T follicular helper cell (primary cell): Measurements from ENCODE around the gene C2orf92.
A peak's percentile ranks its signal among the peaks of the same experiment; 100 is the strongest.

Experiments
- DNase-seq: peaks from one replicate; pipeline ENCODE4 v3.0.0-alpha.2; 2020; ENCODE audit warnings: low read depth

C2orf92 gene

DNA sequence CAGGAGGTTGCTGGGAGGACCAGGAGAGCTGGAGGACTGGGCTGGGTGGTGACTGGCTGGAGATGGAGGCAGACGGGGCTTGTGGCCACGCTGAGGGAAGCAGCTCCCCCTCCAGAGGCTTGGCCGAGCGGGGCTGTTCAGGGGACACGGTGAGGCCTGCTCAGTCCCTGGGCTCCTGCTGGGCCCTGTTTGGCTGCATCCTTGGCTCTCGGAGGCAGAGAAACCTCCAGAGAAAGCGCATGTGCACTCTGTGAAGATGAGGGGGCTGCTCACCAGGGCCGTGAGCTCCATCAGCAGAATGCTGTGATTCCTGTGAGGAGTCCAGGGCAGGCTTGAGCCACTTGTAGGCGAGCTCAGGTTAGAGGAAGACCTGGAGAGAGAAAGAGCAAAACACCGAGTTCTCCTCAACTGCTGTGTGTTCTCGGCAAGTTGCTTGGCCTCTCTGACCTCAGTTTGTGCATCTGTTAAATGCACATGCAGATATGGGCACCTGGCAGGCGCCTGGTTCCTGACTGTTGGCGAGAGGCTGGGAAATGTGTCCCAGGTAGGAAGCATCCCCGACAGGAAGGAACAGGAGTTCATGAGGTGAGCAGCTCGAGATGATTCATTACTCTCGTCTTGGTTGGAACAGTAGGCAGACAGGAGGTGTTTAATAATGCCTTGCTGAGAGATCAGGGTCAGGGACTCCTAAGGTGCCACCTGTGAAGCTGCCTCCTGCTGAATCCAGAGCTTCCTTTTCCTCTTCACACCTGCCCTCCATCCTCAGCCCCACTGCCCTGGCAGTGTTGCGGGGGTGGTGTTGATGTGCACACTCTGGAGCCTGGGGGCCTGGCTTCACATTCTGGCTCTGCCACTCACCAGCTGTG is 44.8 kb downstream of the C2orf92 start:
- DNase-seq: no peak

DNA sequence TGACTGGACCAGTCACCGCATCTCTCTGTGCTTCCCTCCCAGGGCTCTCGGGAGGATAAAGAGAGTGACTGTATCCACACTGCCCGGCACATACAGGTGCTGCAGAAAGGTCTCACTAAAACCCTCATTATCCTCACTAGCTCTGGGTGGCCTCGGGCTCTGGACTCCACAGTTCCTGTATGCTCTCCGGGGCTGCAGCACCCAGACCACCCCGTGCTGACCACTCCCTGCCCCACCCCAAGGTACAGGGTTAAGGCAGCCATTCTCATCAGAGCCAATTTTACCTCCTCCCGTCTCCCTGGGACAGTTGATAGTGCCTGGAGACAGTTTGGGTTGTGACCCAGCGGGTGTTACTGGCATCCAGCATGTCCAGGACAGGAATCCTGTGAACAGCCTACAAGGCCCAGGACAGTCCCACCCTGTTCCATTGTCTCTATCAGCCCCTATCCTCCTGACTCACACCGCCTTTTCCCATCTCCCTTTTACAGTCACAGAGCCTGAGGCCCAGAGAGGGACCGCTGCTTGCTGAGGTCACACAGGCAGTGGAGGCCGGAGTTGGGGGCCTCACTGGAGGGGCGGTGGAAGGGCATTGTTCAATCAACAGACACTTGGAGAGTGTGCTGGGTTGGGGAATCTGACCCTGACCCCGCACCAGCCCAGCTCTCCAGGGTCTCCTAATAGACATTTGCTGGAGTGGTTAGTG is 45.6 kb downstream of the C2orf92 start:
- no peak for DNase-seq

DNA sequence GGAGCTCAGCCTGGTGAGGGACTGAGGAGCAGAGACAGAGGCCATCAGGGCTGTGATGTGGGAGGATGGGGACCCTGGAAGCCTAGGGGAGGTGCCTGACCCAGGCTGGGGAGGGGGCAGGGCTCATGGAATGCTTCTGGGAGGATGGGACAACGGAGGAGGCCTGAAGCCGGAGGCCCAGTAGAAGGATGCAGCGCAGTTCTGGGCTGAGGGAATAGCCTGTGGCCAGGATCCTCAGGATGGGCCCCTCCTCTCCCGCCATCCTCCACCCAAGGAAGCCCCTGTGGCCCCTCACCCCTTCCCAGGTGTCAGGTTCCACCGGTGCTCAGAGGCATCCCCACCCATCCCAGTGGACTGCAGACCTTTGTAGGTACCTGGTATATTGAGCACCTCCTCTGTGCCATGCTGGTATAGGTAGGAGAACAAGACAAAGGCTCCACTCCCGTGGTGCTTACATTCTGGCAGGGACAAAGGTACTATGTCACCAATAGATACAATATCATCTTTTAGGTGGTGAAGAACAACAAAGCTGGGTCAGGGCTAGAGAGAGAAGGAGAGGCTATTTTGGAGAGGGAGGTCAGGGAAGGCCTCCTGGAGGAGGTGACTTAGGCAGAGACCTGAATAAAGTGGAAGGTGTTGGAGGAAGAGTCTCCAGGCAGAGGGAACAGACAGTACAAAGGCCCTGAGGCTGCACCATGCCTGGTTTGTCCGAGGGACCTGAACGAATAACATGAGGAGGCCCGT is 46.6 kb downstream of the C2orf92 start:
- DNase-seq: no peak

DNA sequence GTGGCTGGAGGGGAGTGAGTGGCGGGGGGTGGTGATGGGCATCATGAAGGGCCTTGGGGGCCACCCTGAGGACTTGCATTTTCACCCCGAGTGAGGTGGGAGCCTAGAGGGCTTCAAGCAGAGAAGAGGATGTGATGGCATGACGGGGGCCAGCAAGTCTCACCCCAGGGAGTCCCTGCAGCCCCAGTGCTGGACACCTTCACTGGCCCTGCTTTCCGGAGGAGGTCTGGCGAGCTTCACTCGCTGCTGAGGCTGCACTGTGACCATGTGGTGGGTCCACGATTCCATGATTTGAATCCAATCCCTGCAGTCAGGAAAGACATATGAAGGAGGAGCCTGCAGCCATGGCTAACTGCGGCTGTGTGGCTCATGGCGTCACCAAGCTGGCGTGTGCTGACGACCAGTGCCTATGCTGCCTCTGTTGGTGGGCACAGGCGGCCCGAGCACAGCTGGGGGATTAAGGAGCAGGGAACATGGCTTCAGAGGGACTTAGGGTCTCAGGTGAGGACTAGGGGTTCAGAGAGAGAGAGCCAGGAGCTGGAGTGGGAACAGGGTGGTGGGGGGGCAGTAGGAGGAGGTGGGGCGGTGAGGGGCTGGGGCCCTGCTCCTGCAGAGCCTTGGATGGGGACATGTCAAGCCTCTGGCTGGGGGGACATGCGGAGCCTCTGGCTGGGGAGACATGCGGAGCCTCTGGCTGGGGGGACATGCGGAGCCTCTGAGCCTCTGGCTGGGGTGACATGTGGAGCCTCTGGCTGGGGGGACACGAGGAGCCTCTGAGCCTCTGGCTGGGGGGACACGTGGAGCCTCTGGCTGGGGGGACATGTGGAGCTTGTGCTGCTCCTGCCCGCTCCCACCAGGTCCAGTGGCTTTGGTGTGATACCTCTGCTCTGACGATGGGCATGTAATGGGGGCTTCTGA is 47.4 kb downstream of the C2orf92 start:
- DNase-seq: no peak

DNA sequence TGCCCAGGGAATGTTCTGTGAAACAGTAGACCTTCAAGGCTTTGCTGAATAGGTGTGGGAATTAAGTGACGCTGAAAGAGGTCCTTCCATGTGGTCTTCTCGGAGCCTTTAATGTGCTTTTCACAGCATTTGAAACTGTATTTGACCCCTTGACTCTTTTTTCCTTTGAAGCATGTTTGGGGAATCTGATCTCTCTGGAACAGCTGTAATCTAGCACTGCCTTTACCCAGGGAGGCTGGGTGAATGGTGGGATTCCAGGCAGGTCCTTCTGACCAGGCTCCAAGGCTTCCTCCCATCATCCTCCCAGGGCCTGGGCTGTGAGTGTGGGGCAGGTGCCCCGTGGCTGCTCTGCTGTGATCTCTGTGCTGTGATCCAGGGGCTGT is 48.1 kb downstream of the C2orf92 start:
- DNase-seq: no peak

DNA sequence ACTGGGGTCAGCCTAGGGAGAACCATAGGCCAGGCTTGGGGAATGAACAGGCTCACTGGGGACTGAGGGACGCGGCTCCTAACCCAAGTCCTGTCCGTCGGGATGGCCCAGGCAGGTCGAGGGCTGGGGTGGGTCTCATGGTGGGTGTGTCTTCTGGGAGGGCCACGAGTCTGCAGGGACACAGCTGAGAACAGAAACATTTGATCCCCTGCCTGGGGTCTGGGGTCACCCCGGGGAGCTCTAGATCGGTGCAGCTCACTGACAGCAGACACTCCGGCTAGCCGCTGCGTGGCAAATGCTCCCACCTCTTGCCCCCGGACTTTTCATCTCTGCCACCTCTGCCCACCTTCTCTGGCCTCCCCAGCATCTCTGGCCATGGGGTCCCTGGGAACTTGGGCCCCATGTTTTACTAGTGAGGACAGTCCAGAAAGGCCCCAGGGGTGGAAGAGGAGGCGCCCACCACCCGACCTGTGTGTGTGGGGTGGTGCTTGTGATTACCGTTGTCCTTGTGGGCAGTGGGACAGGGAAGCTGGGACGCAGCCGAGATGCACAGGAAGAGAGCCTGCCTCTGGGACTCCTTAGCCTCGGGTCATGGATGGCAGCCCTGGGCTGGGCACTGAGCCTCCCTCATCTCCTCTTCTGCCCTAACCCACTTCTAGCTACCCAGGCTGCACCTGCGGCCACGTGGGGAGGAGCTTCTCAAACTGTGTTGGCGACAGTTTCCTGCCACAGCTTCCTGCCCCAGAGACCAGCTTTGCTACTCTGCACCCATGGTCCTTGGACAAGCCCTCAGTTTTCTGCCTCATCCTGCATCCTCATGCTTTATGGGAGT is 48.8 kb downstream of the C2orf92 start:
- DNase-seq: peak; percentile 58

DNA sequence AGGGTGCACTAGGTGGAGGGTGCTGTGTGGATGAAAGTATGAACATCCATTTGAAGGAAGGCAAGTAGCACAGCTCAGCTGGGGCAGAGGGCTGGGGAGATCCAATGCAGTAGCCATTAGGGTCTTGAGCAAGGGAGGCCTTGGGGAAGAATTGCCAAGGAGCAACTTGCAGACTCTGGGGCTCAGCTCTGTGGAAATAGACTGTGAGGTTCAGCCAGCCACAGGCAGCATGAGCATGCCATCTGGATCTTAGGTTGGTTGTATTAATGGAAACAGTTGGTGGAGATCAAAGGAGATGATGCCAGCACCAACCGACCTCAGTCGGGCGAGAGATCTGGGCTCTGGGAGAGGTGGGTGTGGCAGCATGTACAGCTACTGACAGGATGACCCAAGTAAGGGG is 49.4 kb downstream of the C2orf92 start:
- no peak for DNase-seq

DNA sequence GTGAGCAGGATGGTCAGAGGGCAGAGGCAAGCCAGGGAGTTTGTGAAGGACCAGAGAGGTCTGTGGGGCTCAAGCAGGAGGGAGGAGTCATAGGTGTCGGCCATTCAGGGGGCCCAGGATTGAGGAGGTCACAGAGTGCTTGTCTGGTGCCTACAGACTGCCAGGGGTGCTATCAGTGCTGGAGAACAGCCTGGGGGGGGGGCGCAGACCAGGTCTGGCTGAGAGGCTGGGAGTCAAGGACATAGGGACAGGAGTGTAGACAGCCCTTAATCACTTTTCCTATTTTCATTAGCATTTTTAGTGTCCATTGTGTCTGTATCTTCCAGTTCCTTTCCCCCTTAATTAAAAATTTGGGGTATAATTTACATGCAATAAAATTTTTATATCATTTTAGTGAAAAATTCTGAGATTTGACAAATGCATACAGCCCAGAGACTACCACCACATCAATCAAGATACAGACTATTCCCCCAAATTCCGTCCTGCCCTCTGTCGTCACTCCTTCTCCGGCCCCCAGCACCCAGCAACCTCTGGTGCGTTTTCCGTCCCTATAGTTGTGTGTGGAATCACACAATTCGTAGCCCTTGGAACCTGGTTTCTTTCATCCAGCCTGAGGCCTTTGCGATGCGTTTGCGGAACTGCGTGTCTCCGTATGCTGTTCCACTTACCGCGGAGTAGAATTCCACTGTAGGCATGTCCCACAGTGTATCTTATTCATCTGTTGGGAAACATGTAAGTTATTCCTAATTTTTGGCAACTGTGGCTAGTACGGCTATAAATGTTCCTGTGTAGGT is 50.0 kb downstream of the C2orf92 start:
- no peak for DNase-seq

DNA sequence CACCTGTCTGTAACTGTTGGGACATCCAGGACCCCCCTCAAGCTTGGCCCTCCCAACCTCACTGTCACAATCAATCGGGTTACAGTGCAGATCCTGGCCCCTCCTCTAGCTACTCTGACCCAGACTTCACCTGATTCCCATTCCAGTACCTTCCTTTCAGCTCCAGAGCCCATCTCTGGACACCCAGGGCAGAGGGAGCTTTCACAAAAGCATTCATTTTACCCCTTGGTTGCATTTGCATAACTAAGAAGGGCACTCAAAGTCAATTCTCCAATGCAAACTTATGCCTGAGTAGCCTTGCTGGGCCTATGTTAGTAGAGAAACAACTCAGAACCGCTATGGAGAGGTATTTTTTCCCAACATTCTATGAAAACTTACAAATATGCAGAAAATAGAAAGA is 51.2 kb downstream of the C2orf92 start:
- no peak for DNase-seq

DNA sequence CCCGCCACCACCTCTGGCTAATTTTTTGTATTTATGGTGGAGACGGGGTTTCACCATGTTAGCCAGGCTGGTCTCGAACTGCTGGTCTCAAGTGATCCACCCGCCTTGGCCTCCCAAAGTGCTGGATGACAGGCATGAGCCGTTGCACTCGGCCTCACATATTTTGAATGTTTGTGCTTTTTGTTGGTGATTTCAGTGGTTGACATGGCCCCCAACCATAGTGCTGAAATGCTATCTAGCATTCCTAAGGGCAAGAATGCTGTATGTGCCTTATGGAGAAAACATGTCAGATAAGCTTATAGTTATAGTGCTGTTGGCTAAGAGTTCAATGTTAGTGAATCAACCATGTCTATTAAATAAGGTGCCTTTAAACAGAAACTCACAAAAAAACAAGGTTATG is 52.7 kb downstream of the C2orf92 start:
- DNase-seq: no peak

DNA sequence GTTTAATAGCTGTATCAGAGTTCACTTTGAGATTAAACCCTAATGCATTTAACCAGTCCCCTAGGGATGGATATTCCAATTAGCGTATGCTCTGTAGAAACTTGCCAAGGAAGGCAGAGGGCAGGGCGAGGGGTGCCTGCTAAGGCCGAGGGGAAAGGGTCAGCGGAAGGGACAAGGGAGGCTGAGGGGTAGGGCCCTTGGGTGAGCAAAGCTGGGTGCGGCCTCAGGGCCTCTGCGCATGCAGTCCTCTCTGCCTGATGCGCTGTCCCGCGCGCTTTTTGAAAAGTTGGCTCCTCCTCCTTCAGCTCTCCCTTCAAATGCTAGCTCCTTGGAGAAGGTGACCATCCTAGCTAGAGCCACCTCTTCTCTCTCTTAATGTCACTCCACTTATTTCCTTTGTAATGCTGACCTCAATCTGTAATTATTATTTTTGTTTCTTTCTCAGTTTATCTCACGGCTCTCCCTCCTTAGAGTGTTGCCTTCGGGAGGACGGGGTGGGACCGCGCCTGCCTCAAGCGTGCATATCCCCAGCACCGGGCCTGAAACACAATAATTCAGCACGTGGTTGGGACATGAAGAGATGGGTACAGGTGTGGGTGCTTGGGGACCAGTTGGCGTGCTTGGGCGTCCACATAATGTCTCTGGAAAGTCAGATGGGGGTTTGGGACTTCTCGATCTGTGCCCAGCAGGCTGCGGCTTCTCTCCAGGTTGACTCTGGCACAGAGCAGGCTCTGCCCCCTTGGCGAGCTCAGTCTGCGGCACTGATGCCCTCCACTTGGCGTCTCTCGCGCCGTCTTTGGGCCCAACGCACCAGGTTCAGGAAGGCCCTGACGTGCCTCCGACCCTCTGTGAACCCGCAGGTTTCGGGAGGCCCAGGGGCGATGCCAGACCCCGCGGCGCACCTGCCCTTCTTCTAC is 53.9 kb downstream of the C2orf92 start:
- DNase-seq: no peak

DNA sequence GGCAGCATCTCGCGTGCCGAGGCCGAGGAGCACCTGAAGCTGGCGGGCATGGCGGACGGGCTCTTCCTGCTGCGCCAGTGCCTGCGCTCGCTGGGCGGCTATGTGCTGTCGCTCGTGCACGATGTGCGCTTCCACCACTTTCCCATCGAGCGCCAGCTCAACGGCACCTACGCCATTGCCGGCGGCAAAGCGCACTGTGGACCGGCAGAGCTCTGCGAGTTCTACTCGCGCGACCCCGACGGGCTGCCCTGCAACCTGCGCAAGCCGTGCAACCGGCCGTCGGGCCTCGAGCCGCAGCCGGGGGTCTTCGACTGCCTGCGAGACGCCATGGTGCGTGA is 54.5 kb downstream of the C2orf92 start:
- no peak for DNase-seq

DNA sequence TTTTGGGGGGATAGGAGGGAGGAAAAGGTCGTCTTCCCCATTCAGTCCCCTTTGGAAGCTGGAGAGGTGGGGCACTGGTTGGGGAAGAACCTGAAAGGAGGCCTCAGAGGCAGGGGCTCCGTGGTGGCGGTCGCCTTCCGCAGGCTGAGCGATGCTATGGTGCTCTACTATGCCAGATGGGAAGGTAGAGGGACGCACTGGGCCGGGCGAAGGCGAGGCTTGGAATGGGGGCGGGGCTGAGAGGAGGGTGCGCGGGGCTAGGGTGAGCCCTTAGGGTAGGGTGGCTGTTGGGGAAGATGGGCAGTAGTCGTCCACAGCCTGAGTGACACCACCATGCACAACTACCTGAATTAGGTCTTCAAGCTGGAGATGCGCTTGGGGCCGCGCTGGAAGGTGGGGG is 55.0 kb downstream of the C2orf92 start:
- no peak for DNase-seq

DNA sequence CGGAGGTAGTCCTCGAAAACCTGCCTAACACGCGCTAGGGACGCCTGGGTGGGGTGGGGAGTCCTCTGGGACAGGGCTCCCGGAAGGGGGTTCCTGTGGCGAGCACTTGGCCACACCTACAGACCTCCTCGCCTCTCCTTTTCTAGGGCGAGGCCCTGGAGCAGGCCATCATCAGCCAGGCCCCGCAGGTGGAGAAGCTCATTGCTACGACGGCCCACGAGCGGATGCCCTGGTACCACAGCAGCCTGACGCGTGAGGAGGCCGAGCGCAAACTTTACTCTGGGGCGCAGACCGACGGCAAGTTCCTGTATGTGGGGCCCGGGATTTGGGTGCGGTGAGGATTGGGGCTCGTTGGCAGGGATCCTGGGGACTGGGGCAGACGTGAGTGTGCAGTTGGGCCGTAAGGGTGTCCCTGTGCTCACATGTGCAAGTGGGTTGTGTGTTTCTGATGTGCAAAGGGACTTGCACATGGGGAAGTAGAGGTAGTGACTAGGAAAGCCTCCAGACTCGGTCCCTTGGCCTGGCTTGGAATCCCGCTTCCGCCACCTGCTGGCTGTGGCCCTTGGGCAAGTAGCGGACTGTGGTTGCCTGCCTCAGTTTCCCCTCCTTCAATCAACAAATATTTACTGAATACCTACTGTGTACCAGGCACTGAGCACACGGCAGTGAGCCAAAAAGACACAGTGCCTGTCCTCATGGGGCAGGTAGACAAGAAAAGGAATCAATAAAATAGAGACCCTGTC is 55.6 kb downstream of the C2orf92 start:
- no peak for DNase-seq

DNA sequence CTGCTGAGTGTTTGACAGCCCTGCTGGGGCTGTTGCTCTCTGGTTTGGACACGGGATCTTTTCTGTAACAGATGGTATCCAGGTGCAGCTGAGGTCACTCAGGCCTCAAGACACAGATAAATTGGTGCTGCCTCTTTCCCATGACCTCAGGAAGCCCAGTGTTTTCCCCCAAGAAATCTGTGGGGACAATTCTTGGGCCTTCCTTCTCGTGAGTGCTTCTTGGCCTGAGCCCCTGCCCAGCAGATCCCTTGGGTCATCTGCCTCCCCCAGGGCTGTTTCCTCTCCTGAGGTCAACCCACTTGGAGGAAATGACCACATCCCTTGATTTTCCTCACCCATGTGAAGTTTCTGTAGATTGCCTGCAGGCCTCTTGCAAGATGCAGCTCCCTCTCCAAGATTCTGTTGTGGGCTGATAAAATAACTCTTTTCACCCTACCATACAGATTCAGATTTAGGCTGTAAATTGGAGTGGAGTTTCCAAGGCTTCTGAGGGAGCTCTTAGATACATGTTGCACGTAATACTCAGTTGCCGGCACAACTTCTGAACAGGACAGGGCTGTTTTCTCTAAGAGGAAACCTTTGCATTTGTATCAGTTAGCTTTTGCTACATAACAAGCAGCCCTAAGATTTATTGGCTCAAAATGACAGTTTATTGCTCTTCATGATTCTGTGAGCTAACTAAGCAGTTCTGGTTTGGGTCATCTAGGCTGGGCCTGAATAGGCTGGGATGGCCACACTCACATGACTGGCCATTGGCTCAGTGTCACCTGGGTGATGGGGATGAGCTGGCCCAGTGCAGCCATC is 57.0 kb downstream of the C2orf92 start:
- no peak for DNase-seq

DNA sequence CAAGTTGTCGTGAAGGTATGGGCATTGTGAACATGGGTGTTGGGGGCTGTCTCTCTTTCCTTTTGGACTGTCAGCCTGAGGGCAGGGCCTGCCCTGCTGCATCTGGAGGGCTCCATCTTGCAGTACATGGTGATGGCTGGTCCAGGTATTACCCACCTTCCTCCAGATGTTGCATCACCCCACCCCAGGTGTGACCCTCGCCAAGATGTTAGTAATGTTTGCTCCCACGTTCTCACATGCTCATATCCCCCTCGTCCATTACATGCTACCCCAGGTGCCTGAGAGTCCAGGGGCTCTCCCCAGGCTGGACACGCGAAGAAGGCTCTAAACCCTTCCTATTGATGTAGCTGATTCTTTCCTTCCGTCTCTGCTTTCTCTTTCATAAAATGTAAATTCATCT is 57.8 kb downstream of the C2orf92 start:
- no peak for DNase-seq

DNA sequence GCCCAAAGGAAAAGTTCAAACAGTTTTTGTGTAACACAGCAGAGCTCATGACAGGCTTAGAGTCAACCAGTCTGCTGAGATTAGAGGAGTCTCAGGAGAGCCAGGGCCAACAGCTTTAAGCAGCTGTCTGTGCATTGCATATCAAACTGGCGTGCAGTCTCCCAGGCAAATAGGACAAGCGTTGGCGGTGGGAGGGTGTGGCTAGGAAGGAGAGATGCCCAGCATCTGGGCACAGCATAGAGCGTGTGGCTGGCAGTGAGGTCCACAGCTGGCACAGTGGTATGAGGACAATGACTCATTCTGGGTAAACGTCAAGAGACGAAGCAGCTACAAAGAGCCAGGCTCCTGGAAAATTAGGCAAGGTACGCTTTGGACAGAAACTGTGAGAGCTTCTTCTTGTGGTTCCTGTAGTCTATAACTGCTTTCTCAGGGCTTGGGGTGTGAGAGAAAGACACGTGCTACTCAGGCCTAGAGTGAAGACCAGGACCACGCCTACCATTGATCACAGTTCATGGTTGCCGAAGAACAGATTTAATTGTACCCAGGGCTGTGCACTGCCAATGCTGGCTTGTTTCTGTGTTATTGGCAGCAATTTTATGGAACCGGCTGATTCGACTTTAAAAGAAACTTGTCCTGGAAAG is 58.7 kb downstream of the C2orf92 start:
- DNase-seq: no peak
